HAP-1 (cell line): ENCODE results near the gene ABHD12.

ENCODE experiments used
- DNase-seq, 2 experiments: peaks; one replicate each; pipeline ENCODE4 v3.0.0-alpha.2; 2016 to 2020; ENCODE audit warnings: low spot score in 2 of 2
- H3K27me3 ChIP-seq: fragments of 250-450 bp; sonication (Bioruptor Pico); 2 replicates; pipeline ENCODE4 v1.5.1; 2020; ENCODE audit warnings: low read depth, mild to moderate bottlenecking, moderate library complexity
- H3K36me3 ChIP-seq: fragments of 250-450 bp; sonication (Bioruptor Pico); replicated peaks from 2 replicates; pipeline ENCODE4 v1.5.1; 2020; ENCODE audit warnings: mild to moderate bottlenecking
- H3K4me1 ChIP-seq: fragments of 250-450 bp; sonication (Bioruptor Pico); 2 replicates; pipeline ENCODE4 v1.5.1; 2020; ENCODE audit warnings: mild to moderate bottlenecking
- H3K4me3 ChIP-seq: fragments of 250-450 bp; sonication (Bioruptor Pico); 2 replicates; pipeline ENCODE4 v1.5.1; 2020; ENCODE audit warnings: mild to moderate bottlenecking, moderate library complexity
- H3K9me3 ChIP-seq: fragments of 250-450 bp; sonication (Bioruptor Pico); 2 replicates; pipeline ENCODE4 v1.5.1; 2020; ENCODE audit warnings: mild to moderate bottlenecking, moderate library complexity
- in situ Hi-C: fragments of 300-500 bp; cut with MboI; formaldehyde crosslinking; loops from 3 replicates; pipeline ENCODE4 v1.14.3; 2020; ENCODE audit warnings: low sequenced_read_pairs, inconsistent platforms, mixed read lengths

The ABHD12 gene

GRCh38 chr20:25376236-25376635 is 14.4 kb downstream of the ABHD12 start:
- H3K4me3 ChIP-seq, result no peak overlapping the region
- H3K4me1 ChIP-seq, result no peaks in the 10 kb centered on the region
- in situ Hi-C loops, result no loop called here
- H3K36me3 ChIP-seq, result peaks cover 4% of the 10 kb centered on the region
- no peak for DNase-seq
- H3K9me3 ChIP-seq, result no peaks in the 10 kb centered on the region
- H3K27me3 ChIP-seq, result no peaks in the 10 kb centered on the region

GRCh38 chr20:25374842-25375241 is 15.8 kb downstream of the ABHD12 start:
- Histone ChIP-seq H3K9me3 (no peaks in the 10 kb centered on the region), H3K27me3 (no peaks in the 10 kb centered on the region), H3K4me1 (no peaks in the 10 kb centered on the region), H3K36me3 (peaks cover 2% of the 10 kb centered on the region; the same call in 1 of the 2 replicates), H3K4me3 (no peak overlapping the region)
- in situ Hi-C loops, result no loop called here
- no peak for DNase-seq

- H3K36me3 ChIP-seq, result no peaks in the 10 kb centered on the region; the same call in none of the 2 replicates
- H3K27me3 ChIP-seq, result no peaks in the 10 kb centered on the region
- no peak overlapping the region for H3K4me3 ChIP-seq
- H3K9me3 ChIP-seq, result no peaks in the 10 kb centered on the region
- no peaks in the 10 kb centered on the region for H3K4me1 ChIP-seq
- in situ Hi-C loops, result no loop called here
- DNase-seq, result no peak
Observed at GRCh38 chr20:25372584-25373336, 17.9 kb downstream of the ABHD12 start.

GRCh38 chr20:25369971-25370370 is 20.7 kb downstream of the ABHD12 start:
- H3K36me3 ChIP-seq, result no peaks in the 10 kb centered on the region; the same call in 1 of the 2 replicates

GRCh38 chr20:25369529-25369928 is 21.1 kb downstream of the ABHD12 start:
- H3K4me3 ChIP-seq, result no peak overlapping the region
- no peaks in the 10 kb centered on the region; the same call in 1 of the 2 replicates for H3K36me3 ChIP-seq
- DNase-seq, result no peak
- H3K27me3 ChIP-seq, result no peaks in the 10 kb centered on the region
- no peaks in the 10 kb centered on the region for H3K4me1 ChIP-seq
- no peaks in the 10 kb centered on the region for H3K9me3 ChIP-seq
- in situ Hi-C loops, result no loop called here

More at GRCh38 chr20:25369971-25370370, 20.7 kb downstream of the ABHD12 start:
- Histone ChIP-seq H3K4me1 (no peaks in the 10 kb centered on the region), H3K27me3 (no peaks in the 10 kb centered on the region), H3K4me3 (no peak overlapping the region), H3K9me3 (no peaks in the 10 kb centered on the region)
- no peak for DNase-seq
- in situ Hi-C loops, result no loop called here

GRCh38 chr20:25368976-25369375 is 21.7 kb downstream of the ABHD12 start:
- no peaks in the 10 kb centered on the region for H3K27me3 ChIP-seq

GRCh38 chr20:25368526-25368925 is 22.1 kb downstream of the ABHD12 start:
- in situ Hi-C loops, result no loop called here
- 0 out of 2 replicates have a peak, but pooled peaks cover 3% of the 10 kb centered on the region for H3K9me3 ChIP-seq
- H3K4me1 ChIP-seq, result no peaks in the 10 kb centered on the region
- no peak for DNase-seq
- H3K4me3 ChIP-seq, result no peak overlapping the region
- H3K27me3 ChIP-seq, result no peaks in the 10 kb centered on the region
- H3K36me3 ChIP-seq, result no peaks in the 10 kb centered on the region; the same call in 1 of the 2 replicates

More at GRCh38 chr20:25368976-25369375, 21.7 kb downstream of the ABHD12 start:
- DNase-seq, result no peak
- H3K4me1 ChIP-seq, result no peaks in the 10 kb centered on the region
- in situ Hi-C loops, result no loop called here
- H3K9me3 ChIP-seq, result 0 out of 2 replicates have a peak, but pooled peaks cover 3% of the 10 kb centered on the region
- H3K4me3 ChIP-seq, result no peak overlapping the region
- H3K36me3 ChIP-seq, result no peaks in the 10 kb centered on the region; the same call in 1 of the 2 replicates

GRCh38 chr20:25364879-25365699 is 25.5 kb downstream of the ABHD12 start:
- Histone ChIP-seq H3K4me1 (no peaks in the 10 kb centered on the region), H3K4me3 (no peak overlapping the region), H3K27me3 (no peaks in the 10 kb centered on the region), H3K36me3 (no peaks in the 10 kb centered on the region; the same call in 1 of the 2 replicates), H3K9me3 (0 out of 2 replicates have a peak, but pooled peaks cover 3% of the 10 kb centered on the region)
- in situ Hi-C loops, result no loop called here
- no peak for DNase-seq

- H3K9me3 ChIP-seq, result 0 out of 2 replicates have a peak, but pooled peaks cover 3% of the 10 kb centered on the region
- no peaks in the 10 kb centered on the region for H3K4me1 ChIP-seq
- H3K36me3 ChIP-seq, result no peaks in the 10 kb centered on the region; the same call in 1 of the 2 replicates
- DNase-seq, result no peak
- no peaks in the 10 kb centered on the region for H3K27me3 ChIP-seq
- in situ Hi-C loops, result no loop called here
- H3K4me3 ChIP-seq, result no peak overlapping the region
Observed at GRCh38 chr20:25364180-25364788, 26.4 kb downstream of the ABHD12 start.

GRCh38 chr20:25361287-25361683 is 29.4 kb downstream of the ABHD12 start:
- in situ Hi-C loops, result no loop called here
- H3K27me3 ChIP-seq, result no peaks in the 10 kb centered on the region
- H3K9me3 ChIP-seq, result 0 out of 2 replicates have a peak, but pooled peaks cover 3% of the 10 kb centered on the region
- H3K4me3 ChIP-seq, result no peak overlapping the region
- no peak for DNase-seq
- H3K4me1 ChIP-seq, result no peaks in the 10 kb centered on the region
- no peaks in the 10 kb centered on the region; the same call in 1 of the 2 replicates for H3K36me3 ChIP-seq

GRCh38 chr20:25360631-25361286 is 29.9 kb downstream of the ABHD12 start:
- DNase-seq, result no peak

GRCh38 chr20:25356271-25356933 is 34.2 kb downstream of the ABHD12 start:
- H3K4me1 ChIP-seq, result peaks cover 21% of the 10 kb centered on the region
- H3K36me3 ChIP-seq, result no peaks in the 10 kb centered on the region
- in situ Hi-C loops, result no loop called here

More at GRCh38 chr20:25360631-25361286, 29.9 kb downstream of the ABHD12 start:
- no peak overlapping the region for H3K4me3 ChIP-seq
- 0 out of 2 replicates have a peak, but pooled peaks cover 3% of the 10 kb centered on the region for H3K9me3 ChIP-seq
- H3K27me3 ChIP-seq, result no peaks in the 10 kb centered on the region
- H3K36me3 ChIP-seq, result no peaks in the 10 kb centered on the region; the same call in 1 of the 2 replicates
- H3K4me1 ChIP-seq, result no peaks in the 10 kb centered on the region
- in situ Hi-C loops, result no loop called here

More at GRCh38 chr20:25356271-25356933, 34.2 kb downstream of the ABHD12 start:
- no peaks in the 10 kb centered on the region for H3K27me3 ChIP-seq
- DNase-seq, result no peak
- H3K4me3 ChIP-seq, result no peak overlapping the region
- H3K9me3 ChIP-seq, result no peaks in the 10 kb centered on the region
